Measurements from ENCODE around the gene RPS14. TPM values are rescaled to one million over a fixed set of nuclear protein-coding genes. Genes with fewer than 3 reads are reported as not detected.

The RPS14 gene
- total and polyA plus RNA-seq, 10 of the 15 experiments (the other 5 are each of a cell fraction or from before 2014, with no cell fraction given), result 2,295 to 4,047 (median 2,787) TPM

DNA sequence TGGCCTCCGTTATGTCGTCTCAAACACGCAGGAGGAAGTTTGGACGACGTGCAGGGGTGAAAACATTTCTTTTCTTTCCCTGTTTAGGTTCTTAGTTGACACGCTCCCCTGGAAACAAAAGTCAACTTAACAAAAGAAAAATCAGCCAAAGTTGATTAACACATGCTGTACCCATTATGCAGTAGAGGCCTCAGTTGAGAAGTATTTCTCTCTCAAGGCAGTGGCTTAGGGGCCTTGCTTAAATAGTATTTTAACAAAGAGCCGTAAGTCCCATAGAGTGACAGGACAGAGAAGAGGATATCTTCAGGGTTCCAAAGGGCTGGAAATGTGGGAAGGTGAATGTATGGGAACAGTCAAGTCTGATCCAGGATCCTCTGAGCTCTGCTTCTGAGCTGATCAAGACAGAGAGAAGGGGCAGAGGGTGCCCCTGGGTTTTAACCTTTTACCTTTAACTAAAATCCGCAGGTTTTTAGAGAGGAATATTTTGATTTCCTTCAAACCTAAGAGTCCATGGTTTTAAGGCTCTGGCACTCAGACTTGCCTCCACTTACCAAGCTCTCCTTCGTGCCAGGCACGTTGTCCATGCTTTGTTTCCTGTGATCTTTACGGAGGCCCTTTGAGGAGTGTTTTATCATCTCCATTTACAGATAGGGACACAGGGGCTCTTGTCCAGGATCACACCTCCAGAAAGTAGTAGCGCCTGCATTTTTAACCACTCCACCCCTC lies 36.2 kb downstream of the RPS14 start (continued):
- TF ChIP-seq CEBPZ (IDR thresholded peaks at IDR 0.05; ENCODE audit: low read depth, low read length), result no peak
- no peak for TF ChIP-seq IRF4 (IDR thresholded peaks at IDR 0.05; ENCODE audit: low read depth, low read length)
- no peak for TF ChIP-seq SP1 (IDR thresholded peaks at IDR 0.05; ENCODE audit: low read depth, low read length)
- TF ChIP-seq RFX5 (IDR thresholded peaks at IDR 0.05; ENCODE audit: low read depth, low read length), result no peak
- no peak for TF ChIP-seq HCFC1 (IDR thresholded peaks at IDR 0.05; ENCODE audit: low read length)
- no peak; the same call in 1 of the 2 replicates for TF ChIP-seq POLR2AphosphoS2 (IDR thresholded peaks at IDR 0.05; ENCODE audit: low read depth, low read length)
- TF ChIP-seq, protein P1, sequence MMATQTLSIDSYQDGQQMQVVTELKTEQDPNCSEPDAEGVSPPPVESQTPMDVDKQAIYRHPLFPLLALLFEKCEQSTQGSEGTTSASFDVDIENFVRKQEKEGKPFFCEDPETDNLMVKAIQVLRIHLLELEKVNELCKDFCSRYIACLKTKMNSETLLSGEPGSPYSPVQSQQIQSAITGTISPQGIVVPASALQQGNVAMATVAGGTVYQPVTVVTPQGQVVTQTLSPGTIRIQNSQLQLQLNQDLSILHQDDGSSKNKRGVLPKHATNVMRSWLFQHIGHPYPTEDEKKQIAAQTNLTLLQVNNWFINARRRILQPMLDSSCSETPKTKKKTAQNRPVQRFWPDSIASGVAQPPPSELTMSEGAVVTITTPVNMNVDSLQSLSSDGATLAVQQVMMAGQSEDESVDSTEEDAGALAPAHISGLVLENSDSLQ (IDR thresholded peaks at IDR 0.05), result peak; percentile 53
- peak; percentile 49; the same call in 1 of the 2 replicates for TF ChIP-seq ZNF217 (IDR thresholded peaks at IDR 0.05)
- peak in 1 of 2 experiments; percentile 27; a peak in 2 of 4 replicates for TF ChIP-seq EP300 (IDR thresholded peaks at IDR 0.05; ENCODE audit: borderline replicate concordance in 1 of 2, control insufficient read depth in 1 of 2, low read depth in 2 of 2, low read length in 2 of 2)
- TF ChIP-seq YY1 (IDR thresholded peaks at IDR 0.05; ENCODE audit: low read depth, low read length), result no peak
- TF ChIP-seq KAT2A (conservative IDR thresholded peaks at IDR 0.05; ENCODE audit: control insufficient read depth, low read depth, low read length), result no peak
- TF ChIP-seq RAD21 (IDR thresholded peaks at IDR 0.05; ENCODE audit: insufficient read depth, low read depth, low read length), result no peak
- no peak for TF ChIP-seq HDAC2 (IDR thresholded peaks at IDR 0.05)
- no peak for TF ChIP-seq ZSCAN29 (IDR thresholded peaks at IDR 0.05)
- TF ChIP-seq ZZZ3 (IDR thresholded peaks at IDR 0.05; ENCODE audit: control insufficient read depth, insufficient read length, low read depth), result no peak
- no peak for TF ChIP-seq IKZF1 (conservative IDR thresholded peaks at IDR 0.05)
- no peak for TF ChIP-seq SIX5 (IDR thresholded peaks at IDR 0.05; ENCODE audit: low read depth, low read length, severe bottlenecking)
- no peak for TF ChIP-seq MTA3 (IDR thresholded peaks at IDR 0.05; ENCODE audit: borderline replicate concordance, low read length)
- peak; percentile 94 for TF ChIP-seq SMARCA5 (IDR thresholded peaks at IDR 0.05)
- TF ChIP-seq ZNF622 (IDR thresholded peaks at IDR 0.05), result no peak
- TF ChIP-seq CHD1 (IDR thresholded peaks at IDR 0.05; ENCODE audit: low read depth, low read length), result peak; percentile 92; the same call in 1 of the 2 replicates
- TF ChIP-seq ZBED1 (IDR thresholded peaks at IDR 0.05; ENCODE audit: borderline replicate concordance), result no peak
- no peak for TF ChIP-seq WRNIP1 (IDR thresholded peaks at IDR 0.05; ENCODE audit: borderline replicate concordance, low read depth, low read length)
- no peak for TF ChIP-seq FOS (IDR thresholded peaks at IDR 0.05; ENCODE audit: borderline replicate concordance, extremely low read depth, insufficient read length)
- TF ChIP-seq SPI1 (IDR thresholded peaks at IDR 0.05; ENCODE audit: borderline replicate concordance, insufficient read depth, low read depth, low read length), result no peak

All from GM12878 (cell line).